Measurements from ENCODE around the gene TUBGCP2.
A peak's percentile ranks its signal among the peaks of the same experiment; 100 is the strongest.

The TUBGCP2 gene

GRCh38 chr10:133260895-133261725 lies 47.6 kb downstream of the TUBGCP2 start:
- intact Hi-C loops (cut with DNase I), result no loop called here
- DNase-seq, result peak; percentile 37 to 86 (median 61)

GRCh38 chr10:133259602-133259989 lies 49.1 kb downstream of the TUBGCP2 start:
- intact Hi-C loops (cut with DNase I), result no loop called here
- DNase-seq, result no peak

- DNase-seq, result peak; percentile 25 to 85 (median 59)
- intact Hi-C loops (cut with DNase I), result no loop called here
Measured at GRCh38 chr10:133258818-133259601, 49.7 kb downstream of the TUBGCP2 start.

GRCh38 chr10:133258066-133258817 lies 50.4 kb downstream of the TUBGCP2 start:
- intact Hi-C loops (cut with DNase I), result no loop called here
- no peak for DNase-seq

DNA sequence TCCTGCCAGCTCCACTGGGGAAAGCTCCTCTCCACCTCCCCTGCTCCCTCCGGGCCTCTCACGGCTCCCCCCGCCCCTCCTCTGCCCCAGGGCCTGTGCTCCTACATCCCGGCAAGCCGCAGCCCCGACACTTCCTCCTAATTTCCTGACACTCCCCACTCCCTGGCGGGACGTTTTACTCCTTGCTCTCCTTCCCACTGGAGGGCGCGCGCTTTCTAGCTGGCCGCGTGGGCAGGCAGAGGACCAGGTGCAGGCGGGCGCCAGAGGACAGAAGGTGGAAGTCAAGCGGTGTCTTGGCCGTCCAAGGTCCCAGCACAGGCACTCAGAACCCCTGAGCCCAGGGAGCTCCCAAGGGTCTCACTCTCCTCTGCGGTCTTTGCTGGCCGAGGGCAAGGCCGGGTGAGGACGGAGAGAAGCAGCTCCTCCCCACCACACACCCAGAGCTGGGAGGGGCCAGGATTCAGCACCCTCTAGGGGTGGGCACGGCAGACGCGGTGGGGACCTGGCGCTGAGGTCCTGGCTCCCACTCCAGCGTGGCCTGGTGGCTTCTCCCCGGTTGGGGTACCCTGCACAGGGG lies 51.1 kb downstream of the TUBGCP2 start:
- intact Hi-C loops (cut with DNase I), result no loop called here
- peak in 38 of 42 donors; percentile 23 to 73 (median 46) for DNase-seq

GRCh38 chr10:133255323-133255722 lies 53.3 kb downstream of the TUBGCP2 start:
- DNase-seq, result no peak
- intact Hi-C loops (cut with DNase I), result no loop called here

DNA sequence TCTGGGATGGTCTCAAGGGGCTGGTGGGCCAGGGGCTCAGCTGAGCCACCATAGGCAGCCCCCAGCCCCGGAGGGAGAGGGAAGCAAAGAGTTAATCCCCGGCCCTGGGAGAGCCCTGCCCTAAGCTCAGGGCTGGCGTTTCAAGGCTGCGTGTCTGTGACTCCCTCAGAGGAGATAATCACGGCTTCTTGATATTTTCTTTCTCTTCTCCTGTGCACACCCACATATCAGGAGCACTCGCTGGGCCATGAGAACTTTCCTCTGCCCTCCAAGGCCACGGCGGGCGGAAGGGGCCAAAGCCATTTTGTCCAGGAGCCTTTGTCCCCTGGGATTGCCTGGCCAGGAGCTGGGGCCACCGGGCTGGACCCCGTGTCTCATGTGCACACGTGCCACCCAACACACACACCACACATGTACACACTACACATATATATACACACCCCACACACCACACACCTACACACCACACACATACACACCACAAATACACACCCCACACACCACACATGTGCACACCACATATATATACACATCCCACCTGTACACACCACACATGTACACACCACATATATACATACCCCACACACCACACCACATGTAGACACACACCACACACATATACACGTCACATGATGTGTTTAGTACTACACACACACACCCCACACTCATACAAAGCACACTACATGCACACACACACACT lies 54.1 kb downstream of the TUBGCP2 start:
- intact Hi-C loops (cut with DNase I), result no loop called here
- no peak for DNase-seq

- intact Hi-C loops (cut with DNase I), result no loop called here
Measured at GRCh38 chr10:133253361-133253955, 55.2 kb downstream of the TUBGCP2 start.

GRCh38 chr10:133252223-133252552 lies 56.5 kb downstream of the TUBGCP2 start:
- no peak for DNase-seq
- intact Hi-C loops (cut with DNase I), result no loop called here

More at GRCh38 chr10:133253361-133253955, 55.2 kb downstream of the TUBGCP2 start:
- DNase-seq, result no peak

DNA sequence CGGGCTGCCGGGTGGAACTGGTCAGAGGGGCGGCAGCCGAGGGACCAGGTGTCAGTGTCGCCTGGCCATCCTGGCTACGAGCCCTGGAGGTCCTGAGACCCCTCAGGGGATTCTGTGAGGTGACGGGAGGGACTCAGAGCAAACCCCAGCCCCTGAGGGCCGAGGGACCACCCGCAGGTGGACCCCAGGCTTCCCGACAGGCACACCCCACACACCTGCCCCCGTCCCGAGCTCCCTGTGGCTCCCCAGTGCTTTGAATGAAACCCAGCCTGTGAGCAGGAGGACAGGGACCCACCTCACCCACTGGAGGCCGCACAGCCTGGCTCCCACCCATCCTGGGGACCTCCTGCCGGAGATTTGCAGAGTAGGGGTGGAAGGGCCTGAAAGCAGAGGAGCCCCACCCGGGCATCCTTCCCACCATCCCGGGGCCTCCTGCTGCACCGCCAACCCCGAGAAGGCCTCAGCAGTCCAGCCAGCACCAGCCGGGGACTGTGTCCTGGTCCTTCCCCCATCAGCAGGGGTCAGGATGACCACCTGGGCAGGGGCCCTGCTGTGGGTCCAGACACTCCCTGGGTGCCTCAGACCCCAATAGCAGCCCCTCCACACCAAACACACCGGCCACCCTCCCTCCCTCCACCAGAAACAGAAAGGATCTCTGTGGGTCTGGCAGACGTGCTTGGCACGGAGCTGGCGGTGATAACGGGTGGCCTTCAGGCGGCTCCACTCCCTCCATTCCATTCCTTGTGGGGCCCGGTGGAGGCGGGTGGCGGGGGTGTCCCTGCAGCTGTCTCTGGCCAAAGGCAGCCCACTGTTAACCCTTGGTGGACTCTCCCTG lies 57.1 kb downstream of the TUBGCP2 start:
- DNase-seq, result no peak
- intact Hi-C loops (cut with DNase I), result no loop called here

- DNase-seq, result no peak
- intact Hi-C loops (cut with DNase I), result no loop called here
Measured at GRCh38 chr10:133249975-133250754, 58.5 kb downstream of the TUBGCP2 start.

- intact Hi-C loops (cut with DNase I), result no loop called here
- DNase-seq, result no peak
Measured at GRCh38 chr10:133249094-133249780, 59.4 kb downstream of the TUBGCP2 start.

- no peak for DNase-seq
- intact Hi-C loops (cut with DNase I), result no loop called here
Measured at GRCh38 chr10:133248334-133248715, 60.3 kb downstream of the TUBGCP2 start.

DNA sequence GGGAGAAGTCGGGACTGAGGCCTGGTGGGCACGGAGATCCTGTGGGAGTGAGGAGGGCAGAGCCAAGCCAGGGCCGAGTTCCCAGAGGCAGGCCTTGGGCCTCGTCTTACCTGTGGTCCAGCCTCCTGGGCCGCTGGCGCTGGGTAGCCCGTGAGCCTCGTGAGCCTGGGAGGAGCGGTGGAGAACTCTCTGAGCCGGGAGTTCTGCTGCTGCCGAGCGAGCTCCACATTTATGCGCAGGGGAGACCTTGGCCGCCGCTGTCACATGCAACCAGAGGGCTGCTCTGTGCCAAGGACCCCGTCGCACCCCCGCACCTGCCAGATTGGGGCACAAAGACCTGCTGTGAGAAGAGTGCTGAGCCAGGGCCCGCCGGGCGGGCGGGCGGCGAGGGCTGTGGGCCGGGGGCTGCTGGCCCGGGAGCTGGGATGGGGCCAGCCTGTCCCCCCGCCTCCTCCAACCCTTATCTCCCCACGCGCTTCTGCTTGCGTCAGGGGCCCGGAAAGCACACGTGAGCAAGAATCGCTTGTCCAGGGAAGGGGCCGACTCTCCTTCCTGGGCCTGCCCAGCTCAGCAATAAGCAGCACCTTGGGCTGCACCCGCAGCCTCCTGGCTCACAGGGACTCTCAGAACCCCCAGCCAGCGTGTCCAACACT lies 60.9 kb downstream of the TUBGCP2 start:
- intact Hi-C loops (cut with DNase I), result no loop called here
- DNase-seq, result no peak

- intact Hi-C loops (cut with DNase I), result no loop called here
- DNase-seq, result no peak
Measured at GRCh38 chr10:133246236-133246626, 62.4 kb downstream of the TUBGCP2 start.
